NCI-H128 (cell line): ENCODE results near the gene RASSF4.
A peak's percentile ranks its signal among the peaks of the same experiment; 100 is the strongest.

ENCODE experiments used
- DNase-seq: peaks from one replicate; lab custom pipeline; 2025; ENCODE audit not compliant: unreplicated experiment; lab: John Stamatoyannopoulos, UW

RASSF4 gene, protein sequence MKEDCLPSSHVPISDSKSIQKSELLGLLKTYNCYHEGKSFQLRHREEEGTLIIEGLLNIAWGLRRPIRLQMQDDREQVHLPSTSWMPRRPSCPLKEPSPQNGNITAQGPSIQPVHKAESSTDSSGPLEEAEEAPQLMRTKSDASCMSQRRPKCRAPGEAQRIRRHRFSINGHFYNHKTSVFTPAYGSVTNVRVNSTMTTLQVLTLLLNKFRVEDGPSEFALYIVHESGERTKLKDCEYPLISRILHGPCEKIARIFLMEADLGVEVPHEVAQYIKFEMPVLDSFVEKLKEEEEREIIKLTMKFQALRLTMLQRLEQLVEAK

DNA sequence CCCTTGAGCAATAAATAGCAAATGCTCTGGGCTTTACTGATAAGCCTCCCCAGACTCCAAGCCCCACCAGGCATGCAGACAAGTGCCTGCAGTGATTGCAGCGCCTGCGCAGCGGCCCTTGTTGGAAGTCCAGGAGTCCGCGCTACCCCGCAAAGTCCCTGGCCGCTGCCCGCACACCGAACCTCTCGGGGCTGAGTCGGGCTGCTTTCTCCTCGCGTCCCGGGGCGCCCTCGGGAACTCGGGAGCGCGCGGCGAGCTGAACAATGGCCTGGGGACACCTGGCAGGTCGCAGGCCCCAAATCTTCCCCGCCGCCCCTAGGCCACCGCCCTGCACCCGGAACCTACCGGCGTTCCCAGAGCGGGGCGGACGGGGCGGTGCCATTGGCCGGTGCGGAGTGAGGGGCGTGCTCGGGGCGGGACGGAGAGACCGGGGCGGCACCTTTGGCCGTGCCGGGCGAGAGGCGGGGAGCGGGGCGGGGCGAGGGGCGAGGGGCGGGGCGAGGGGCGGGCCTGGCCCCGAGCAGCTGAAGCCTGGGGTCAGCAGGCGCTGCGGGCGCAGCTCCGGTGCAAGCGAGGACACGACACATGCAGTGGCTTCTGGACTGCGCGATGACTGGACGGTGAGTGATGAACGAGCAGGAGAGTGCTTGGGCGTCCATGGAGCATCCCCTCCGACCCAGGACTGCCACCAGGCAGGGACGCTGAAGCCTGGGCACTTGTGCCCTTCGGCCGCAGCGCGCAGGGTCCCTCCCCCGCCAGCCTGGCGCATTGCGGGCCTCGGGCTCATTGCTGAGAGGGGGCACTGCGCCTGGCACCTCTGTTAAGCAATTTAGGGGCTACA, at the start of gene RASSF4:
RASSF4 (plus strand) TSS at position 556 of the 841 bp plus-strand sequence. CDS start 10,401 bp downstream, outside the sequence.
- peak; percentile 45 for DNase-seq

DNA sequence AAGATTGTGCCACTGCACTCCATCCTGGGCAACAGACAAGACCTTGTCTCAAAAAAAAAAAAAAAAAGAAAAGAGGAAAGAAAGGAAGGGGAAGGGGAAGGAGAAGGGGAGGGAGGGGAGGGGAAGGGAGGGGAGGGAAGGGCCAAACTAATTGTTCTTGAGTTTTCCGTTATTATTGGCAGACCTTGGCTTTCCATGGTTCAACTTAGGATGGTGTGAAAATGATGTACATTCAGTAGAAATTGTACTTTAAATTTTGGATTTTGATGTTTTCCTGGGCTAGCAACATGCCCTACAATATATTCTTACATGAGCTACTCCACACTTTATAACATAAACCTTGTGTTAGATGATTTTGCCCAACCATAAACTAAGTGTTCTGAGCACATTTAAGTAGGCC, 49.7 kb upstream of the RASSF4 start:
- no peak for DNase-seq

DNA sequence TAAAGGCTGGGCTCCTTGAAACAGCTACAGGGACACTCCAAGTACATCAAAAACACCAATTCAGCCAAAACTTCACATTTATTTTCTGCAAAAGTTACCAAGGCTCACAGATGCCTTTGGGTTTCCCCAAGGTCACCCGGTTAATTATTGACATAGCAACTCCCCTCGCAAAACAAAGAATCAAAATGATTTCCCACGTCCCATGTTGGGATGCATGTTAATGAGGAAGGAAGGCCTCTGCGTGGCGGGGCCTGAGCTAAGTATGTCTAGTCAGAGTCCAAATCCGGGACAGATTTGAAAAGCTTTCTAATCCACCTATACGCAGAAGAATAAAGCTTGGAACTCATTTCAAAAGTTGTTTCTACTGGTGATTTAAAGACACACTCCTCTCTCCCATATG, 49.0 kb upstream of the RASSF4 start:
- no peak for DNase-seq

DNA sequence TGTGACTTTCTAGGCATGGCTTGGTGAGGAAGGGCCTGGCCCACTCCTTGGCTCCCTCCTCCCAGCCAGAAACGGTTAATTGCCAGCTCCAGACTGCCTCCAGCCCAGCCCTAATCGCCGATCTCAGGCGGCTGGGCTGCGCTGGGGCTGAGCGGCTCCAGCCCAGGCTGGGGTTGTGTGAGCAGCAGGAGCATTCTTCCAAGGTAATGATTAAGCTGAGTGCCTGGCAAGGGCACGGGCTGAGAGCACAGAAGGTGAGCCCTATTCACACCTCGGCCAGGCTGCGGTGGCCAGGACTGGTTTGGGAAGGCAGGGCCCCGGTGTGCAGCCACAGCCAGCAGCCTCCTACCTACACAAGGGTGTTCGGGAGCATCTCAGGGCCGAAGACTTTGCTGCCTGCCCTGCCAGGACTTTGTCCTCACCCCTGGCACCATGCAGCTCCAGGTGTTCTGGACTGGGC, 48.5 kb upstream of the RASSF4 start, which contains the start of gene TMEM72:
TMEM72 (plus strand) TSS at position 257 of the 460 bp plus-strand sequence; CDS start at position 433, 176 bp downstream.
- DNase-seq: no peak

DNA sequence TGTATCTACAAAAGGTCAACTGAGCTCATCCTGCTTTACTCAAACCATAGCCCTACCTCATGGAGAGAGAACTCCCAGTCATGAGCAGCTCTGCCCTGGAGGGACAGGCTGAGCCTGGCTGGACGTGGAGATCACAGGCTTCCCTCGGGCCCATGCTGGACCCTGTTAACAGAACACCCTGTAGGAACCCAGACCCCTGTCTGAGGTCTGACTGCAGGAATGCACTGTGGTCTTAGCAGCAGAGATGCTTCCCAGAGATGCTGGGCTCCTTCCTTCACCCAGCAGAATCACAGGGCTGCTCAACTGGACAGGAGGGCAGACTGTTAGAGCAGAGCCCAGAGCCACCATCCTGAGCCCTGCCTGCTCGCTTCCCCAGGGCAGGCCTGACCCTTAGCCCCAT, 47.7 kb upstream of the RASSF4 start:
- no peak for DNase-seq

DNA sequence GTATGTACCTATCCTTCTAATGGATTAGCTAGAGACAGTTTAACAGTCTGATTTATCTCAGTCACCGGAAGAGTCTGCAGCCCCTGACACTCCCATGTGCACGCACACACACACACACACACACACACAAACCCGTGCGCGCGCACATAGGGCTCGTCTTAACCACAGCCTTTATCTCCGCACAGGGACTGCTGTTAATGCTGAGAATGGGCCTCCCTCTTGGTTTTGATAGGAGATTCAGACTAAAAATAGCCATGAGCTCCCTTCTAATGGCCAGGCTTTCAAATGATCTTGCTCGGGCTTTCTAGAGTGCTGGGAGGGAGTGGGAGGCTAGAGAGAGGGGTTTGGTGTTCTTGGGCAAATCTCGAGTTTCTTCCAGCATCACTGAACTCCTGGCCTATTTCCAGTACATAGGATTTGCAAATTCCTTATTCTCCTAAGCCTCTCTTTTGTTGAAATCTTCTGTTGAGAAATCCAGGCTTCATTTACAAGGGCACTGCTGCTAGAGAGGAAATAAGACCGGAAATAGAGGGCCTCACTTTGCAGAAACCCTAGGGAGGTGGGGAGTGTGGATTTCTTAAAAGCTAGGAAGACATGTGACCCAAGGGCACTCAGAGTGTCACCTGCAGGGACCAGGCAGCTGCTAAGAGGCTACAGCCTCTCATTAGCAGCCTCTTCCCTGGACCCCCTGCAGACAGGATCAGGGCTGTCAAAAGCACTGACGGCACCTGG, 46.1 kb upstream of the RASSF4 start:
- DNase-seq: no peak

DNA sequence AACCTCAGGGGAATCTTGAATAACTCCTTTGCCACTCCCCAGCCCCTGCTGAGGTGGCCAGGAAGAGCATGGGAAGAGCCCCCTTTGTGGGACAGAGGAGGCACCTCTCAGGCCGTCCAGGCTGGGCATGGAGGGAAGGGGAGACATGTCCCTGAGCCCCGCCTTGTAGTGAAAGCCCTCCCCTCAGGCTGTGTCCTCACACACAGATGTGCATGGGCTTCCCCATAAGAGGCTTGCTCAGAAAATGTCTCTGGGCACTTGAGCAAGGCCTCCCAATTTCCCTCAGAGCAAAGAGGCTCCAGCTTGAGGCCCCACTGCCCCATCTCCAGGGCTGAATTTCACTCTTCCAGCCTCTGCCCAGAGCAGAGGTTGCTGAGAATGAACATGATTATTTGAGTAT, 44.7 kb upstream of the RASSF4 start:
- DNase-seq: no peak

DNA sequence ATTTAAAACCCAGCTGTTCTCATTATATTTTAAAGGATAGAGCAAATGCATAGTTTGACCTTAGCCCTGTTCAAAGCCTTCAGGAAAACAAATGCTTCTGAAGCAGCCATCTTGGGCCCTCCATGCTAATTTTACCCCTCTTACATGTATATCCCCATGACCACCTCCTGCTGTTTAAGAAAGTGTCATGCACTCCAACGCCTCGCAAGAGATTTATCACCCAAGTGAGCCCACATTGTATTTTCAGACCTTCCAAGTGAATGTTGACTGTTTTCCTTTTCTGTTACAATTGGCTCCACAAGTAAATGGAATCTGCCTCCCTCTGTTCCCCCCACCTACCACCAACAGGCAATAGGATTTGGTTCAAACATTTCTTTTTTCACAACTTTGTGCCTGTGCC, 43.2 kb upstream of the RASSF4 start:
- no peak for DNase-seq

DNA sequence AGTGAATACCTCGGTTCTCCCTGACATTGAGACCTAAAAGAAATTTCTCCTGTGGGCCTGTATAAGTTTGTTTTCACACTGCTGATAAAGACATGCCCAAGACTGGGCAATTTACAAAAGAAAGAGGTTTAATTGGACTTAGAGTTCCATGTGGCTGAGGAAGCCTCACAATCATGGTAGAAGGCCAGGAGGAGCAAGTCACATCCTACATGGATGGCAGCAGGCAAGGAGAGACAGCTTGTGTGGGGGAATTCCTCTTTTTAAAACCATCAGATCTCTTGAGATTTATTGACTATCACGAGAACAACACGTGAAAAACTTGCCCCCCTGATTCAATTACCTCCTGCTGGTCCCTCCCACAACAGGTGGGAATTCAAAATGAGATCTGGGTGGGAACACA, 41.8 kb upstream of the RASSF4 start:
- DNase-seq: no peak

DNA sequence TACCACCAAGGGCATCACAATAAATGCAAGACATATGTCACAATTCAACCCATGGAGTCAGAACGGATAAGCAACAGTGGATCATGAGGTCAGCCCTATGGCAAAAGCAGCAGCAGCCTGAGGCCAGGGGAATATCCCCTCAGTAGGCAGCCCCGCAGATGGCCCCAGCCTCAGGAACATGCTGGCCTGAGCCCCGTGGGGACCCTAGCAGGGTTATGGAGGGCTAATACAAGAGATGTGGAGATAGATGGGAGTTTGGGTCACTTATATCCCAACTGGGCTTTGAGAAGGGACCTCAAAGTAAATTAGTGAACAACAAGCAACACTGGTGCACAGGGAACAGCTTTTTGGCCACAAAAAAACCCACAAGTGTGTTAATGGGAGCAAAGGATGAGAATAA, 39.4 kb upstream of the RASSF4 start:
- DNase-seq: no peak

DNA sequence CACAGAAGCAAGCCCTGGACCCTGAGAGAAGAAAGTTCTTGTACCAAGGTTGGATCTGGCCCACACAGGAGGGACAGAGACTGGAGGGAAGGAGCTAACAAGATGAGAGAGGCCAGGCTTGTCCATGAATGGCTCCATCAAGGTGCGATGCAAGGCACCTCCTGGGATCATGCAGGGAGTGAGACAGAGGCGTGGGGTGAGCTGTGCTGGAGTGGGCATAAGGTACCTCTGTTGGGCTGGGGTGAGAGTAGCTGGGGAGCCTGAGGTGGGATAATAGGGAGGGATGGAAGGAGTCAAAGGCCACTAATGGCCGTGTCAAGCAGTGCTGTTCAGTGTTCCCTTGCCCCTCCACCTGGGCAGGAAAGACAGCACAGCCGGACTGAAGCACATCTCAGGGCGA, 38.5 kb upstream of the RASSF4 start:
- DNase-seq: no peak

DNA sequence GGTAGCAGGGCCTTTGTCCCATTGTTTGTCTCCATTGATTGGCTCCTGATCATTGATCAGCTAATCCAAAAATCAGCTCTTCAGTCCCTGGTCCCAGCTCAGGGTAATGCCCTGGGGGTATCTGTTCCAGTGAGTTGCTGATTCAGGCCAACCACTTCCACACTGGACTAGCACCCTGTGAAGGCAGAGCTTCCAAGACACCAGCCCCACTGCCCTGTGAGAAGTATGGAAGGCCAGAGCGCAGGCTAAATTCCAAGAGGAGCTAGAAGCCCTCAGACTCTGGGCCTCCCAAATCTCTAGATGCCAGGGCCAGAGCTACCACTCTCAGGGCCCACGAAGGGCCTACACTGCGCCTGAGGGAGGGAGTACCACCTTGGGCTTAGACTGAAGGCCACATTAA, 38.1 kb upstream of the RASSF4 start:
- DNase-seq: no peak

DNA sequence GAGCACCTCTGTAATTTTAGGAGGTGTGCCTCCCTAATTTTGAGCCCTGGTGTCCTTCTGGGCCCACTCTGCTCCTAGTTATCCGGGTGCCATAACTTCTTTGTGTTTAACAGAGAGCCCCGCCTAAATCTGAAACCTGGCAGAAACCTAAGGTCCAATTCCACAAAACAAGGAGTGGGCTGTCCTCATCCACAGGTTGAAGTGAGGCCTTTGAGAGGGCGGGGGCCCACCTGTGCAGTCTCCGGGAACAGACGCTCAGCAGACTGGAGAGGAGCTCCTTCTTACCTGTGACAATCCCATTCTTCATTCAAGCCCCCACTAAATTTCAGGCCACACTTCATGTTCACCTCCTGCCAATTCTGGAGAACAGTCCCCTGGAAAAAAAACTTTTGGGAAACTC, 37.6 kb upstream of the RASSF4 start:
- no peak for DNase-seq

DNA sequence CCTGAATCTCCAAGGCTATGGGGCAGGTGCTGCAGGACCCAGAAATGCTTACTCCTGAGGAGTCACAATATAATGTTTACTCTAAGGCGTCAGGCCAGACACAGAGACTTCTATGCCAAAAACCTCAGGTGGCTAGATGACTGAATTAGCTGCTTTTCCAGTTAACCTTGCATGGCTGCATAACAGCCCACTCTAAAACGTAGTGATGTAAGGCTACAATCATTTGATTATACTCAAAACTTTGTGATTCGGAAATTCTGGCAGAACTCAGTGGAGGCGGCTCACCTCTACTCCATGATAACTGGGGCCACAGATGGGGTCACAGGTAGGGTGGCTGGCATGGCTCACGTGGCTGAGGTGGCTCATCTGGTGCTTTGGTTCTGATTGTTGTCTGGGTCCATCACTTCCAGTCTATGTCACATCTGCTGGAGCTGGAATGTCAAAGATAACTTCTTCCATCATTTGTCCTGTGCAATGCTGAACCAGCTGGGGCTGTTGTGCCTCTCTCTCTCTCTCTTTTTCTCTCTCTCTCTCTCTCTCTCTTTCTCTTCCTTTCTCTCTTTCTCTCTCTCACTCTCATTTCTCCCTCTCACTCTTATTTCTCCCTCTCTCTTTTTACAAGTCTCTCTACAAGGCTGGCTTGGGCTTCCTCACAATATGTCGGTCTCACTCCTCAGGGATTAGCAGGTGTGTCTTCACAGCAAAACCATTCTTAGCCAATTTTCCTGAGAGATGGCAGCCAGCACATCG, 36.6 kb upstream of the RASSF4 start:
- no peak for DNase-seq

DNA sequence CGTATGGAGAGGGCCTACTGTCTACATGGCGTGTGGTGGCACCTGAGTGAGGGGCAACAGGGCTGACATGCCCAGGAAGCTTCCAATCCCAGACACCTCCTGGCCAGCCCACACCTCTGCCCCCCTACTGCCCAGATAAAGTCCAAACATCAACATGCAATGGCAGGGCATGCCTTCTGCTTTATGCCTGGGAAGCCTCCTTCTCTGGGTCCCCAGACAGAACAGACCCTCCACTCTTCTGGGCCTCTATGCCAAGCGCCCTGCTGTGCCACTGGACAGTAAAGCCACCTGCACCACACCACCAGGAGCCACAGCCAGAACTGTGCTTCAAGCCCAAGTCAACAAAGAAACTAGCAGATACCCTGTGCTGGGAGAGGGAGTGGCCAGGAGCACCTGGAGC, 36.0 kb upstream of the RASSF4 start:
- DNase-seq: no peak

DNA sequence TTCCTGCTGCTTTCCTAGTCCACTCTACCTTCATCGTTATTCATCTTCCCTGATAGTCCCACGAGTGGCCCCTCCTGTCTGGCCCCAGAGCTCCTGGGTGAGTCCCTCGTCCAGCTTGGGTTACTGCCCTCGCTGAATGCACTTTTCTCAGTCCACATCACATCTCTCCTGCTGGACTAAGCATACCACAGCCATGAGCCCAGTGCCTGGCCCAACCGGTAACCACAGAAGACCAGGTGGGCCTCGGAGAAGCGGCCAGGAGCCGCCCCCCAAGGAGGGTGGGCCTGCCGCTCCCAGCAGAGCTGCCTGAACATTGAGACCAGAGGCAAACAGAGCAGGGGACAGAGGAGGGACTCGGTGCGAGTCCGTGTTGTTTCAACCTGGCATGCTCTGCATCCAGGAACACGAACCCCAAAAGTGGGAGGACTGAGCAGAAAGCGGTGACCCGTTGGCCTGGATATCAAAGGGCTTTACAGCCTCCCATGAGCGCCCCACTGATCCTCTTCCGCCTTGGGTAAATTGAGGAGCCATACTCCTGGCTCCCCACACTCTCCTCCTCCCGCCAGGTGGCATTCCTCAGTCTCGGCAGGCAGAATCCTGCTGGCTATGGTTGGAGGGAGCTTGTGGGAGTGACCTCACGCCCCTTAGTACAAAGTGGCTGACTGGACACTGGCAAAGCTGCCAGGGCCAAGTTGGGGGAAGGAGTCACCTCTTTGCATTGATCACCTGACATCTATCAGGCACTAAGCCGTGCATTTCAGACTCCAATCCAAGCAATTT, 35.2 kb upstream of the RASSF4 start:
- DNase-seq: no peak

DNA sequence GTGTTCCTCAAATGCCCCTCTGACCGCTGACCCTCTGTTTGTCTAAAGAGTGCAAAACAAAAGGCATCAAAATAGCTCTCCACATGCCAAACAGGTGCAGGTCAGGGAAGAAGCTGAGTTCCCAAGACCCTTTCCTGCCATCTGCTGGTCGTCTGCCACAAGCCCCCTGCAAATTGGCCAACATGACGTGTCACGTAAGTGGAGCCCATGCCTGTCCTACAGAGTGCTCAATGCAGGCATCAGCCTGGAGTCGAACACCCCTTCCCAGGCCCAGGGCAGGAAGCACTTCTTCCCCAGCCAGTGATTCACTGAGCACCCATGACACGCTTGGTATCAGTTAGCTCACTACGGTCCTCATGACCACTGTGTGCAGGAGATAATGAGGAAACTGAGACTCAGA, 34.4 kb upstream of the RASSF4 start:
- DNase-seq: no peak

DNA sequence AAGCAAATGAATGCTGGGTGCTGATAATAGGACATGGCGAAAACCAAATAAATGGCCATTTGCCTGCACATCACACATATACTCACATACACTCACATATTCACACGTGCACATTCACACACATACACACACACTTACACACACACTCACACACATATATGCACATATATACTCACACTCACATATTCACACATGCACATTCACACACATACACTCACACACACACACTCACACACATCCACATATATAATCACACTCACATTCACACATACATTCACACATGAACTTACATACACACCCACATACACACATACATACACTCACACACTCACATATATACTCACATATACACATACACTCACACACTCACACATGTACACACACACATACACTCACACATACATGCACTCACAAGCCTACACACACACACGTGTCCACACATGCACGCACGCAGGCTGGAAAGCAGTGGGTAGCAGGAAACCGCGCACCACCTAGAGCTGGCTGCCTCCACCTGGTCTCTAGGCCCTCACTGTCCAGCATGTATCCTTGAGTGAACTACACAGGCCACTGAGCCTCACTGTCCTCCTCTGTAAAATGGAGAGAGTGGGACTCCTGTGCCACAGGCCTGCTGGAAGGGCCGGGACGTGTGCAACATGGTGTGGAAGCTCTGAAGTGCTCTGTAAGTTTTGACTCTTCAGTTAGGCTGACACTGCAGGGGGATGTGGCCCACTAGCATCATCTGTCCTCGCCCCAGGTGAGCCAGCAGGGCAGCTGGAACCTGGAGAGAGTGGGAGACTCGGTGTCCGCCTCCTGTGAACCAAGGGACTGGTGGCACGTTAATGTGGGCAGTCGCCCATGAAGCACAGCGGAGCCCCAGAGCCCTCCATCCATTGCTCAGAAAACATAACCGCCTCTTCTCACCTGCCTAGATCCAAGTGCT, 33.5 kb upstream of the RASSF4 start:
- no peak for DNase-seq

DNA sequence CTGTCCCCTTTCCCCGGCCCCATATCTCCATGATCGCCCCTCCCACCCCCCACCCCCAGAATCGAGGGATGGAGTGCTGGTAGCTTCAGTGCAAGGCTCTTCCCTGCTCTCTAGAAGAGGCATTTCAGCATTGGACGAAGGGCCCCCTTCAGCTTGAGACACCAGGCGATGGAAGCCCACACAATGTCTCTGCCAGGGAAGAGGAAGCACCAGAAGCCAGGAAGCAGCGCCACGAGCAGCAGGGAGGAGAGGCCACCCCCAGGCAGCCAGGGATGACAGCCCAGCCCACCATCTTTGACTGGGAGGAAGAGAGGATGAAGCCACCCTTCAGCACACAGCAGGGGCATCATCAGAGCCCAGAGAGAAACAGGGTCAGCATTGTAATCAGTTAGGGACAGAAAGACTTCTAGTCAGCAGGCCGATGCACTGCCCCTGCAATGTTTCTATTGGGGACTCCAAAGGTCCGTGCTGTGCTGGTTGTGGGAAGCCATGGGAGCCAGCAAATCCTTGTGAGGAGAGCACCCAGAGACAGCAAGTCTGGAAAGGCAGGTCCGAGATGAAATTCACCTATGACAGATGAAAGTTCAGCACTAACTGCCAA, 32.8 kb upstream of the RASSF4 start:
- DNase-seq: no peak
